ENCODE measurements around the gene ADORA2A. TPM values are rescaled to one million over a fixed set of nuclear protein-coding genes. Genes with fewer than 3 reads are reported as not detected.

Gene ADORA2A
- polyA plus RNA-seq, 3 donors, result 0.90 to 2.5 (median 1.1) TPM

DNA sequence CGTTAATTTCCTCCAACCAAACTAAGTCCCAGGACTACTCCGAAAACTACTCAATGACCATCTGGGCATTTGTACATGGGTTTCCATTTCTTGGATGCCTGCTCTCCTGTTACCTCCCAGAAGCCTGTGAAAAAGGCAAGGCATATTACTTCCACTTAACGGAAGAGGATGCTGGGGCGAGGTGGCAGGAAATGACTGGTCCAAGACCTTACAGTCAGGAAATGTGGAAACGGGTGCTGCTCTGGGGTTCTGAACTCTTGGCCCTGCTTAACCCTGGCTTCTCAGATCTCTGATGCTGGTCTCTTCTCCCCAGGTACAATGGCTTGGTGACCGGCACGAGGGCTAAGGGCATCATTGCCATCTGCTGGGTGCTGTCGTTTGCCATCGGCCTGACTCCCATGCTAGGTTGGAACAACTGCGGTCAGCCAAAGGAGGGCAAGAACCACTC is 12.9 kb downstream of the ADORA2A start:
- 73 to 91% (median 75%) methylated on average over 10 of the region's 10 CpGs for WGBS, 3 donors
- no peak overlapping the region for H3K27ac ChIP-seq (ENCODE audit: low read depth, low read length)

- 92 to 93% (median 93%) methylated on average over 30 of the region's 30 CpGs for WGBS, 3 donors
- H3K27ac ChIP-seq (ENCODE audit: low read depth, low read length), result no peak overlapping the region
Observed at GRCh38 chr22:24440718-24441405, 13.5 kb downstream of the ADORA2A start.

GRCh38 chr22:24441406-24442351 is 14.3 kb downstream of the ADORA2A start:
- WGBS, 3 donors, result 78 to 85% (median 83%) methylated on average over 8 of the region's 8 CpGs
- no peak overlapping the region for H3K27ac ChIP-seq (ENCODE audit: low read depth, low read length)

DNA sequence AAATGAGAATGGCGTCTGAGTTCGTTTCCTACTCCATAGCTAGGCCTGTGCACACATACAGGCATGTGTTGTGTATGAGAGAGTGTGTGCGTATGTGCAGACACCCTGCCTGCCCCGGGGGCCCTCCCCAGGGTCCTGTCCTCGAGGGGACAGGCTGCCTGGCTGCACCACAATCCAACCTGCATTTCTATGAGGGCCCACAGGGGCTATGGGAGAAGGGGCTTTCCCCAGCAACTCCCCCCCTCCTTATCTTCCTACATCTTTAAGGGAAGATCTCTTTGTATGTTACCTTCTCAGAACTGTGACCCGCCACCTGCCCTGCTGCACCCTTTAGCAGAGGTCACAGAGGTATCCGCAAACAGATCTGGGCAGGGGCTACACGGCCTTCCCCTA is 14.9 kb downstream of the ADORA2A start:
- no peak overlapping the region for H3K27ac ChIP-seq (ENCODE audit: low read depth, low read length)
- 84 to 89% (median 85%) methylated on average over 8 of the region's 8 CpGs for WGBS, 3 donors

GRCh38 chr22:24443668-24444067 is 16.3 kb downstream of the ADORA2A start:
- H3K27ac ChIP-seq (ENCODE audit: low read depth, low read length), result no peak overlapping the region

- WGBS, 3 donors, result 93 to 100% (median 99%) methylated on average over 3 of the region's 3 CpGs
- no peak overlapping the region for H3K27ac ChIP-seq (ENCODE audit: low read depth, low read length)
Observed at GRCh38 chr22:24444251-24444650, 16.9 kb downstream of the ADORA2A start.

DNA sequence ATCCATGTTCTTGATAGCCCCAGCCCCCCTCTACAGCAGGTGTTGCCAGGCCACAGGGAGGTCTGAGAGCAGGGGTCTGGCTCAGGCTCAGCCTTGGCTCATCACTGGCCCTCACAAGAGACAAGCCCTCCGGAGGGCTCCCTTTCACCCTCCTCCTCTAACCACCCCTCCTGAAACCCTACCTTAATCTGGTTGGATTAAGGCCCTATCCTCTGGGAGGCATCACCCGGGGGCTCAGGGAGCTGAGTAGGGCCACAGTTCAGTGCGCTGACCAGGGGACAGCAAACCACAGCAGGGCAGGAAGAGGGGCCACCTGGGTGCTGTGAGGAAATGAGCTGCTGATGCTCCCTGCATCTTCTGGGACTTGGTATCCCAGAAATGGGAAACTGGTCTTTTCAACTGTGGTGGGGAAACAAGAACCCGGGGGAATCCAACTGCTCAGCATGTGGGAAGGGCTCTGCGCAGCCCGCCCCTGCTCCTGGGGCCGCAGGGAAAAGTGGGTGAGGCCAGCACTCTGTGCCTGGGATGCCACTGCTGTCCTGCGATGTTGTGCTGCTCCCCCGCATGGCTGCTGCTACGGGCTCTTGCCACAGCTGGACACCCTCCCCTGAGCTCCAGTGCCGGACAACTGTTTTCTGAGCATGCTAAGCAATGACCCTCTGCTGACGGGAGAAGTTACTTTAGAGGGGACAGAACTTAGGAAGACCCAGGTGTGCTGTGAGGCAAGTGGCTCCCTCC is 17.5 kb downstream of the ADORA2A start:
- 80 to 87% (median 83%) methylated on average over 12 of the region's 12 CpGs for WGBS, 3 donors
- no peak overlapping the region for H3K27ac ChIP-seq (ENCODE audit: low read depth, low read length)

DNA sequence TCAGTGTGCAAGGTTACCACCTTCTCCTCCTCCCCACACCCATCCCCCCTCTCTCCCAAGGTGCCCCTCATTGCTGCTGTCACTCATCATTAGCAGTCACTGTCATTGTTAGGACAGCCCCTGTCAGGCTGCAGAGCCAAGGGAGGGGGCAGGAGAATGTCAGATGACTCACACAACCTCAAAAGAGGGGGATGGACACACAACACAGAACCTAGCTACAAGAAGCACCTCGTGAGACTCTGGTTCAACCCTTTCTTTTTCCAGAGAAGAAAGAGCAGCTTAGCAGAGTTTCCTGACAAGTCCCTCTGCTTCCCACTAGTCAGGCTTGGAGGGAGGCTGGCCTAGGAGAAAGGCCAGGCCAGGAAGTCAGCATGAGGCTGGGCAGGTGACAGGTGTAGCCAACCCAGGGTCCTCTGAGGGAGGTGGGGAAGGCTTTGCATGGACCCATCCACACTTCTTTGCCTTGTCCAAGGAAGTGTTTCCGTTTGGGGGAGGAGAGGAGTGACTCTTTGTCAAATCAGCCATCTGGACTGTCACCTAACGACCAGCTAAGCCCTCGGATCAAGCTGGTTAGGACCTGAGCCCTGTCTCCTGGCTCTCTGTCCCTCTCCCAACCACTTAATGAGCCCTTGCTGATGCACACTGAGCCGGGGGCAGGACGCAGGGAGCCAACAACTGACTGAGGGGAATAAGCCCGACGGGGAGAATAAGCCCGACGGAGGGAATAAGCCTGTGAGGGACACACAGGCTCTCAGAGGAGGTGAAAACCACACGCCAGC is 18.3 kb downstream of the ADORA2A start:
- H3K27ac ChIP-seq (ENCODE audit: low read depth, low read length), result no peak overlapping the region
- WGBS, 3 donors, result 72 to 85% (median 85%) methylated on average over 11 of the region's 11 CpGs

DNA sequence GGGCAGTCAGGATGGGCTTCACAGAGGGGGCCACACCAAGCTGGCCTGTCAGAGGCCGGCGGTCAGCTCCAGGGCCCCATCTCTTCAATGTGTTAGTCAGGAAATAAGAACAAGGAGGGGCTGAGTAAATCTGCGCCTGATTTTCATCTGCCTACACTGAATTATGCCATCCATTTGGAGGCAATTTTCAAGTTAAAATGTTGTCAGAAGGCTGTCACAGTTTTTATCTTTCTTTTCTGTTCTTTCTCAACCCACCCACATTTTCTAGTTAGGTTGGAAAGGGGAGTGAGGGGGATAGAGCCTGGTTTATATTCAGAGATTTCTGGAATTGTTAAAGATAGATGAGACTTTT is 18.8 kb downstream of the ADORA2A start:
- no peak overlapping the region for H3K27ac ChIP-seq (ENCODE audit: low read depth, low read length)
- 82 to 90% (median 89%) methylated on average over 3 of the region's 3 CpGs for WGBS, 3 donors

DNA sequence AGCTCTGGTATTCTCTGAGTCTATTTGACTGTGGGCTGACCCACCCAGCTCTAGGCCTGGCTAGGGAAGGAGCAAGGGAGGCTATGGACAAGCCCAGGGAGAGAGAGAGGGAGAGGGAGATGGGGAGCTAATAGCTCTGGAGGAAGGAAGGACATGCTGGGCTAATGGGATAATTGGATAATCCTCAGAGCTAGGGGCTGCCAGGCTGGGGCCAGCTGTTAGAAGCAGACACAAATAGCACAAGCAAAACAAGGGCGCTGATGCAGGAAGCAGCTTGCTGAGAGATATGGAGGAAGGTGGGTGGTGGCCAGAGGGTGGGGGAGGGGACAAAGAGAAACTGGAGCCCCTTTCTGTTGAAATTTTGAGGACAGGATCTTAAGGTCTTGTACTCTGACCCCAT is 23.2 kb downstream of the ADORA2A start:
- no peak overlapping the region for H3K27ac ChIP-seq (ENCODE audit: low read depth, low read length)
- 31 to 50% (median 43%) methylated on average over 1 of the region's 1 CpG for WGBS, 3 donors

GRCh38 chr22:24451162-24451561 is 23.8 kb downstream of the ADORA2A start:
- H3K27ac ChIP-seq (ENCODE audit: low read depth, low read length), result no peak overlapping the region

DNA sequence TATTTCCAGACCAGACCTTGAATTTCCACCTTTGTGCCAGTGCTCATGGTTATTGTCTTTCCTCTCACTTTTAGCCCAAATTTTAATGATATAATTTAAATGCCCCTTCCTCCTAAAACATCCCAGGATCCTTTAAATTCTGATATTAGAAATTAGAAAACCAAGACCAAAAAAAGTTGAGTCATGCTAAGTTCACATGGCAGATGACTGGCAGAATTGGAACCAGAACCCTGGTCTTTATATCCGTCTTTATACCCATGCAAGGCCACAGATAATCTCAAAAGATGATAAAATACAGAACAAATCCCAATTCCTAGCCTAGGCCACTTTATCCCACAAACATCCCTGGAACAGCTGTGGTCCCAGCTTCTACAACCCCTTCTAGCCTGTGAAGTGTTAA is 26.5 kb downstream of the ADORA2A start:
- no peak overlapping the region for H3K27ac ChIP-seq (ENCODE audit: low read depth, low read length)
- 74 to 89% (median 83%) methylated on average over 1 of the region's 1 CpG for WGBS, 3 donors

GRCh38 chr22:24455039-24455438 is 27.6 kb downstream of the ADORA2A start:
- H3K27ac ChIP-seq (ENCODE audit: low read depth, low read length), result no peak overlapping the region
- WGBS, 3 donors, result 61 to 72% (median 65%) methylated on average over 4 of the region's 4 CpGs

- H3K27ac ChIP-seq (ENCODE audit: low read depth, low read length), result no peak overlapping the region
- whole genome bisulfite sequencing, 3 donors, result 35 to 49% (median 39%) methylated on average over 9 of the region's 9 CpGs
Observed at GRCh38 chr22:24455751-24456426, 28.5 kb downstream of the ADORA2A start.

GRCh38 chr22:24457894-24458420 is 30.6 kb downstream of the ADORA2A start:
- WGBS, 3 donors, result 93 to 94% (median 94%) methylated on average over 3 of the region's 3 CpGs
- no peak overlapping the region for H3K27ac ChIP-seq (ENCODE audit: low read depth, low read length)

- 36 to 70% (median 43%) methylated on average over 1 of the region's 1 CpG for WGBS, 3 donors
- H3K27ac ChIP-seq (ENCODE audit: low read depth, low read length), result no peak overlapping the region
Observed at GRCh38 chr22:24459911-24460310, 32.5 kb downstream of the ADORA2A start.

DNA sequence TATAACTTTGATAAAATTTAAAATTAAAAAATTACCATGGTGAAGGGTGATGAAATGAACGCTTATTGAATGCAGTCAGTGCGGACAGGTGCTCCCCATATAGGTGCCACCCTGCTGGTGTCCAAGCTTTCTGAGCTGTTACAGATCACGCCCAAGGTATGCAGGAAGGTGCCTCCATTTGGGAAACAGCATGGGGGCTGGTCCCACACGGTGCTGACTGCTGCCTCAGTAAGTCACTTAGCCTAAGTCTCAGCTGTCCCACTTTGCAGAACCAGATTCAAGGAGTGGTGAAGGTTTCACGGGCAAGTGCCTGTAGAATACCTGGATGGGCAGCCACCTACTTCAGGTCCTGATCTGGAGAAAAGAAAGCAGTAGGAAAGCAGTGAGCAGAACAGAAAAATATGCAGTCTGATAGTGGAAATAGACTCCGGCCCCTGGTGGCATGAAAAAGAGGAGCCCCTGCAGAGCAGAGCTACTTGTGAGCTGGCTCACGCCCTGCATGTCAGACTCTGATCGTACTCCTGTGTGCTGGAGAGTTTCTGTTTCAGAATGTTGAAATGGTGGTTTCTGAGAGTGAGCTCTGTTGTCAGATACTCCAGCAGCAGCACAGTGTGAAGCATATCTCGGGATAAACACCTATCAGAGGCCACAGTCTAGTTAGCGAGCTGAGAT is 33.2 kb downstream of the ADORA2A start:
- 61 to 67% (median 65%) methylated on average over 10 of the region's 10 CpGs for WGBS, 3 donors
- H3K27ac ChIP-seq (ENCODE audit: low read depth, low read length), result no peak overlapping the region

Data from adipose tissue (tissue), 3 donors.